Urothelium cell line (cell line): ENCODE data around the gene CELF2.

ENCODE experiments used
- DNase-seq: peaks from one replicate; pipeline ENCODE4 v3.0.0; 2011; ENCODE audit warnings: low spot score, mixed read lengths
- FAIRE-seq: peaks from 2 replicates; lab custom pipeline; 2011; peaks lifted over from hg19 to GRCh38; lab: Jason Lieb, UNC

Gene CELF2

GRCh38 chr10:11240641-11241040, 223.0 kb downstream of the CELF2 start:
- no peak for FAIRE-seq
- DNase-seq = no peak

GRCh38 chr10:11242443-11243387, 225.0 kb downstream of the CELF2 start:
- FAIRE-seq = no peak
- DNase-seq = no peak

GRCh38 chr10:11243425-11244222, 226.0 kb downstream of the CELF2 start:
- FAIRE-seq = no peak
- no peak for DNase-seq

- DNase-seq (no peak), FAIRE-seq (no peak)
These were observed 227.4 kb downstream of the CELF2 start for GRCh38 chr10:11245095-11245479.

- DNase-seq (no peak), FAIRE-seq (no peak)
These were observed 227.8 kb downstream of the CELF2 start for GRCh38 chr10:11245510-11245909.

- DNase-seq = no peak
- no peak for FAIRE-seq
These were observed 228.4 kb downstream of the CELF2 start for GRCh38 chr10:11245981-11246590.

GRCh38 chr10:11246752-11247467, 229.2 kb downstream of the CELF2 start:
- FAIRE-seq (no peak), DNase-seq (no peak)

- FAIRE-seq = no peak
- DNase-seq = no peak
These were observed 231.6 kb downstream of the CELF2 start for GRCh38 chr10:11249152-11249807.

GRCh38 chr10:11249808-11250195, 232.1 kb downstream of the CELF2 start:
- no peak for DNase-seq
- FAIRE-seq = no peak

GRCh38 chr10:11250304-11250703, 232.6 kb downstream of the CELF2 start:
- DNase-seq (no peak), FAIRE-seq (no peak)

GRCh38 chr10:11252887-11253286, 235.2 kb downstream of the CELF2 start:
- FAIRE-seq = no peak
- DNase-seq = no peak

- DNase-seq = no peak
- no peak for FAIRE-seq
These were observed 235.8 kb downstream of the CELF2 start for GRCh38 chr10:11253385-11254002.

GRCh38 chr10:11255156-11255555, 237.5 kb downstream of the CELF2 start:
- DNase-seq (no peak), FAIRE-seq (no peak)

GRCh38 chr10:11255796-11256444, 238.2 kb downstream of the CELF2 start:
- FAIRE-seq (no peak), DNase-seq (no peak)

- no peak for DNase-seq
- FAIRE-seq = no peak
These were observed 239.2 kb downstream of the CELF2 start for GRCh38 chr10:11256896-11257295.

- FAIRE-seq = no peak
- no peak for DNase-seq
These were observed 239.9 kb downstream of the CELF2 start for GRCh38 chr10:11257440-11258090.

GRCh38 chr10:11260170-11260569, 242.5 kb downstream of the CELF2 start:
- FAIRE-seq = no peak
- no peak for DNase-seq

GRCh38 chr10:11261143-11261542, 243.5 kb downstream of the CELF2 start:
- FAIRE-seq (no peak), DNase-seq (no peak)
